Daoy (cell line): ENCODE measurements around the gene CMPK2. TPM values are rescaled to one million over a fixed set of nuclear protein-coding genes. Genes with fewer than 3 reads are reported as not detected.
"Not testable (repeated sequence)": the region's sequence is repeated elsewhere in the genome, so short reads cannot be mapped to it uniquely, and the experiment has no call there.

Experiments
- DNase-seq: peaks from one replicate; pipeline ENCODE4 v3.0.0-alpha.2; 2015; ENCODE audit warnings: low read depth
- total RNA-seq: library from RNA; depleted of rRNA; stranded (reverse); fragments of >200 nt; shearing (Covaris generic); gene quantifications from 2 replicates; pipeline ENCODE4 v1.2.3, GENCODE V29; 2014

The CMPK2 gene
- total RNA-seq, 1 experiment from 2014 or later: 4.3 TPM

GRCh38 chr2:6881046-6881445 is 15.3 kb upstream of the CMPK2 start:
- DNase-seq: no peak

GRCh38 chr2:6880200-6880733 is 14.6 kb upstream of the CMPK2 start:
- no peak for DNase-seq

- no peak for DNase-seq
Observed at GRCh38 chr2:6879011-6879410, 13.3 kb upstream of the CMPK2 start.

GRCh38 chr2:6878549-6878948 is 12.8 kb upstream of the CMPK2 start:
- DNase-seq: no peak

GRCh38 chr2:6877402-6878304 is 11.9 kb upstream of the CMPK2 start, which contains the start of gene RSAD2:
TSS of gene RSAD2 (plus strand) at chr2:6877777. CDS start at chr2:6877801, 24 bp downstream.
- peak; percentile 25 for DNase-seq

- no peak for DNase-seq
Observed at GRCh38 chr2:6876309-6876708, 10.6 kb upstream of the CMPK2 start.

GRCh38 chr2:6874032-6874431 is 8.3 kb upstream of the CMPK2 start:
- DNase-seq: no peak

GRCh38 chr2:6872394-6872793 is 6.7 kb upstream of the CMPK2 start:
- no peak for DNase-seq

GRCh38 chr2:6866982-6867381 is 1.3 kb upstream of the CMPK2 start:
- DNase-seq: no peak

- peak; percentile 41 for DNase-seq
Observed at GRCh38 chr2:6866275-6866671, 566 bp upstream of the CMPK2 start.

- DNase-seq: no peak
Observed at GRCh38 chr2:6864923-6865345, 773 bp downstream of the CMPK2 start.

- DNase-seq: no peak
Observed at GRCh38 chr2:6864231-6864754, 1.4 kb downstream of the CMPK2 start.

- DNase-seq: peak; percentile 5
Observed at GRCh38 chr2:6863792-6864191, 1.9 kb downstream of the CMPK2 start.

GRCh38 chr2:6860296-6860695 is 5.4 kb downstream of the CMPK2 start:
- DNase-seq: no peak

- not testable (repeated sequence) for DNase-seq
Observed at GRCh38 chr2:6858466-6859027, 7.2 kb downstream of the CMPK2 start.

- DNase-seq: no peak
Observed at GRCh38 chr2:6856548-6856920, 9.2 kb downstream of the CMPK2 start.

GRCh38 chr2:6855860-6856547 is 9.7 kb downstream of the CMPK2 start:
- DNase-seq: no peak

- DNase-seq: no peak
Observed at GRCh38 chr2:6854416-6854815, 11.3 kb downstream of the CMPK2 start.

GRCh38 chr2:6852195-6852594 is 13.5 kb downstream of the CMPK2 start:
- DNase-seq: no peak

GRCh38 chr2:6846967-6847681 is 18.6 kb downstream of the CMPK2 start:
- DNase-seq: peak; percentile 7

- no peak for DNase-seq
Observed at GRCh38 chr2:6846540-6846939, 19.2 kb downstream of the CMPK2 start.
